SK-N-MC (cell line): ENCODE results near the gene TRPV6.

ENCODE experiments used
- DNase-seq: peaks from one replicate; pipeline ENCODE4 v3.0.0-alpha.2; 2011; ENCODE audit warnings: low read depth, low spot score
- H3K27ac ChIP-seq: fragments of 200-600 bp; sonication (generic); 2 replicates; pipeline ENCODE4 v1.5.1; 2016; ENCODE audit warnings: mixed run types
- H3K36me3 ChIP-seq: fragments of 200-600 bp; sonication (generic); 2 replicates; pipeline ENCODE4 v1.6.1; 2017; ENCODE audit warnings: antibody characterized with exemption, low read length, mixed read lengths; ENCODE audit not compliant: insufficient read depth
- H3K4me3 ChIP-seq: fragments of 200-600 bp; sonication (generic); 2 replicates; pipeline ENCODE4 v1.5.1; 2016
- H3K9ac ChIP-seq: fragments of 200-600 bp; sonication (generic); 2 replicates; pipeline ENCODE4 v1.8.0; 2017; ENCODE audit warnings: mixed run types, mixed read lengths; ENCODE audit not compliant: insufficient read length
- H3K9me3 ChIP-seq: fragments of 200-600 bp; sonication (generic); 2 replicates; pipeline ENCODE4 v1.6.1; 2017; ENCODE audit warnings: low read depth, mild to moderate bottlenecking, antibody characterized with exemption, low read length, moderate library complexity, mixed read lengths
- EZH2 ChIP-seq: fragments of 200-600 bp; sonication (generic); IDR thresholded peaks from one replicate; pipeline ENCODE4 v1.6.1; 2017; ENCODE audit warnings: antibody characterized with exemption
- FOXP2 ChIP-seq: optimal IDR thresholded peaks from 2 replicates; pipeline ENCODE3; 2011; ENCODE audit warnings: mild to moderate bottlenecking, moderate library complexity; ENCODE audit not compliant: insufficient read depth; ENCODE audit errors: extremely low read length, control extremely low read depth
- POLR2AphosphoS5 ChIP-seq: IDR thresholded peaks from 2 replicates; pipeline ENCODE4 v1.6.1; 2012; ENCODE audit warnings: mild to moderate bottlenecking, low read depth, low read length, borderline replicate concordance

TRPV6 gene

GRCh38 chr7:142851269-142851668, 34.3 kb downstream of the TRPV6 start:
- Histone ChIP-seq H3K4me3 (no peak overlapping the region), H3K9me3 (no peaks in the 10 kb centered on the region), H3K9ac (no peak overlapping the region), H3K36me3 (no peaks in the 10 kb centered on the region), H3K27ac (no peak overlapping the region)
- no peak for TF ChIP-seq POLR2AphosphoS5
- TF ChIP-seq EZH2, result no peak
- no peak for TF ChIP-seq FOXP2
- DNase-seq, result no peak

DNA sequence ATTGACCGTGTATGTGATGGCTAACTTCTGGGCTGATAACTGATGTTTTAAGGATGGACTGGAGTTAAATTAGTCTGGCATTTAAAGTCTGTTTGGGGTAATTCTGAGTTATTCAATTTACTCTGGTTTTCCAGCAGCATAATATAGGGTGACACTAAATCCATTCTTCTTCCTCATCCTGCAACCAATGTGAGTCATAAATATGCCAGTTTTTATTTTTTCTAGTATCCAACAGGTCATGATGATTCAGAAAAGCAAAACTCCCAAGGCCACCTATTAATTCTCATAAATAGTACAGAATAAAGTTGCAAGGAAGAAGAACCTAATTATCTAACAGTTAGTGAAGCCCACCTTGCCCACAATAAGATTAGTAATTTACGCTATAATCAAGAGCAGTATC, 38.2 kb downstream of the TRPV6 start:
- DNase-seq, result no peak
- no peak for TF ChIP-seq POLR2AphosphoS5
- TF ChIP-seq EZH2, result no peak
- TF ChIP-seq FOXP2, result no peak

GRCh38 chr7:142842251-142842766, 43.2 kb downstream of the TRPV6 start:
- H3K27ac ChIP-seq, result no peak overlapping the region
- H3K9me3 ChIP-seq, result no peaks in the 10 kb centered on the region
- no peak overlapping the region for H3K4me3 ChIP-seq
- no peaks in the 10 kb centered on the region for H3K36me3 ChIP-seq
- TF ChIP-seq FOXP2, result no peak
- TF ChIP-seq EZH2, result no peak
- no peak for DNase-seq
- no peak overlapping the region for H3K9ac ChIP-seq

More for the DNA sequence above, 38.2 kb downstream of the TRPV6 start:
- Histone ChIP-seq H3K27ac (no peak overlapping the region), H3K9ac (no peak overlapping the region), H3K36me3 (no peaks in the 10 kb centered on the region), H3K9me3 (no peaks in the 10 kb centered on the region), H3K4me3 (no peak overlapping the region)

GRCh38 chr7:142838461-142839213, 46.9 kb downstream of the TRPV6 start:
- DNase-seq, result no peak
- Histone ChIP-seq H3K9me3 (no peaks in the 10 kb centered on the region), H3K9ac (no peak overlapping the region), H3K36me3 (no peaks in the 10 kb centered on the region), H3K27ac (no peak overlapping the region), H3K4me3 (no peak overlapping the region)
- TF ChIP-seq EZH2, result no peak
- no peak for TF ChIP-seq POLR2AphosphoS5
- no peak for TF ChIP-seq FOXP2

DNA sequence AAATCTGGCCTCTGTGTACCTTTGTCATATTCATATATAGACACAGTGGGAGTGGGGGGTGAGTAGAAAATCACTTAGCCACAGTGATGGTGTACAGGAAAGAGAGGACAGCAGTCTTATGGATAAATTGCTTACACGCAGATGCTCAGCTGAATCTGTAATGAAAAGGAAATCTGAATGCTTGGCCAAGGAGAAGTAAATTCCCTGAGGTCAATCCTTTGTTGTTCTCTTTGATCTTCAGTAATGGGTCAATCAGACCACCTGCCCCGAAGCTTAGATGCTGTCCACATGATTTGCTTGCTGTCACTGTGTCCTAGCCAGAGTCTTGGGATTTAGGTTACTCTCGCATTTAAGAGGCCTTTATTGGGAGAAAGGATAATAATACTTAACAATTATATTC, 49.1 kb downstream of the TRPV6 start:
- Histone ChIP-seq H3K36me3 (no peaks in the 10 kb centered on the region), H3K9me3 (no peaks in the 10 kb centered on the region), H3K4me3 (no peak overlapping the region), H3K27ac (no peak overlapping the region), H3K9ac (no peak overlapping the region)
- TF ChIP-seq FOXP2 (no peak), EZH2 (no peak), POLR2AphosphoS5 (no peak)
- no peak for DNase-seq

GRCh38 chr7:142835487-142835886, 50.1 kb downstream of the TRPV6 start:
- Histone ChIP-seq H3K9ac (no peak overlapping the region), H3K4me3 (no peak overlapping the region), H3K27ac (no peak overlapping the region), H3K36me3 (no peaks in the 10 kb centered on the region), H3K9me3 (no peaks in the 10 kb centered on the region)
- no peak for DNase-seq
- no peak for TF ChIP-seq EZH2

GRCh38 chr7:142833174-142834048, 52.1 kb downstream of the TRPV6 start:
- no peaks in the 10 kb centered on the region for H3K9me3 ChIP-seq
- H3K36me3 ChIP-seq, result no peaks in the 10 kb centered on the region
- no peak overlapping the region for H3K27ac ChIP-seq
- H3K9ac ChIP-seq, result no peak overlapping the region
- TF ChIP-seq FOXP2 (no peak), POLR2AphosphoS5 (no peak), EZH2 (no peak)
- DNase-seq, result no peak
- H3K4me3 ChIP-seq, result no peak overlapping the region

DNA sequence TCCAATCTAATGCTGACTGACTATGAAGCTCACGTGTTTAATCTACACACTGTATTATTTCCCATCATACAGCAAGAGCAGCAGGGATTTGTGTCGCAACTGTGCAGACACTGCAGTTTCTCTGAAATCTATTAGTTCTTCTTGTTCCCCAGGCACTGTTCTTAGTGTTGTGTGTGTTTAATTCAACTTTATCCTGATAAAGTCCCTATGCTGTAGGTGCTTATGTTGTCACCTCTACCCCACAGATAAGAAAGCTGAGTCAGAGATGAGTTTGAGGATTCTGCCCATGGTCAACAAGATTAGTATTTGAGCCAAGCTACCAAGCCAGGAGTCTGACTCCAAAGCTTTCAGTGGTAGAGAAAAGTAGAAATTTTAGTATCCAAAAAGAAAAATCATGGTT, 53.1 kb downstream of the TRPV6 start:
- no peak for DNase-seq
- no peaks in the 10 kb centered on the region for H3K36me3 ChIP-seq
- no peak overlapping the region for H3K4me3 ChIP-seq
- no peak overlapping the region for H3K27ac ChIP-seq
- no peak overlapping the region for H3K9ac ChIP-seq
- TF ChIP-seq POLR2AphosphoS5 (no peak), EZH2 (no peak), FOXP2 (no peak)
- no peaks in the 10 kb centered on the region for H3K9me3 ChIP-seq

- H3K4me3 ChIP-seq, result no peak overlapping the region
- no peaks in the 10 kb centered on the region for H3K9me3 ChIP-seq
- TF ChIP-seq EZH2 (no peak), FOXP2 (no peak), POLR2AphosphoS5 (no peak)
- H3K36me3 ChIP-seq, result no peaks in the 10 kb centered on the region
- H3K9ac ChIP-seq, result no peak overlapping the region
- no peak overlapping the region for H3K27ac ChIP-seq
- DNase-seq, result no peak
Observed at GRCh38 chr7:142827951-142828500, 57.5 kb downstream of the TRPV6 start.
